Upper lobe of right lung (tissue), 1 donor: ENCODE results near the gene HDAC9. TPM values are rescaled to one million over a fixed set of nuclear protein-coding genes. Genes with fewer than 3 reads are reported as not detected.

Experiments used
- ATAC-seq: fragments of 200-7000 bp; cut with Tn5 transposase; one replicate; pipeline ENCODE4 v1.9.1; 2020; ENCODE audit warnings: mild to moderate bottlenecking, moderate library complexity
- DNase-seq: peaks from one replicate; pipeline ENCODE4 v3.0.0-alpha.2; 2020
- H3K27ac ChIP-seq: fragments of 200-600 bp; one replicate; pipeline ENCODE4 v1.8.0; 2022
- H3K27me3 ChIP-seq: fragments of 200-600 bp; one replicate; pipeline ENCODE4 v1.8.0; 2022; ENCODE audit warnings: mild to moderate bottlenecking
- H3K36me3 ChIP-seq: fragments of 200-600 bp; one replicate; pipeline ENCODE4 v1.8.0; 2022
- H3K4me1 ChIP-seq: fragments of 200-600 bp; one replicate; pipeline ENCODE4 v1.8.0; 2022
- H3K4me3 ChIP-seq: fragments of 200-600 bp; one replicate; pipeline ENCODE4 v1.8.0; 2022; ENCODE audit warnings: mild to moderate bottlenecking
- H3K9me3 ChIP-seq: fragments of 200-600 bp; one replicate; pipeline ENCODE4 v1.8.0; 2022
- intact Hi-C: fragments of 100-400 bp; cut with DNase I; formaldehyde crosslinking; loops from one replicate; pipeline ENCODE4 v1.11.0; 2022
- total RNA-seq: library from RNA; stranded (reverse); fragmentation: NEBNext Ultra II Directional; extraction: Animal tissue kit (Norgen Biotek cat#: 25700); gene quantifications from one replicate; pipeline ENCODE4 v1.2.1, GENCODE V29; 2021
- TF ChIP-seq, protein P1 (sequence below): fragments of 200-600 bp; IDR thresholded peaks from one replicate; pipeline ENCODE4 v1.8.0; 2022; ENCODE audit warnings: antibody characterized with exemption
- donor health status: DM: no; HTN: yes; CAD: no; lungs with severe emphysema.

HDAC9 gene
- total RNA-seq, 1 donor from 2014 or later, result 52.4 TPM

GRCh38 chr7:18936265-18936664, 440.7 kb downstream of the HDAC9 start:
- intact Hi-C loops, result no loop called here
- Histone ChIP-seq H3K4me3 (no peak overlapping the region), H3K27ac (no peak overlapping the region), H3K9me3 (no peaks in the 10 kb centered on the region), H3K36me3 (no peaks in the 10 kb centered on the region), H3K27me3 (no peaks in the 10 kb centered on the region), H3K4me1 (no peaks in the 10 kb centered on the region)
- TF ChIP-seq, protein P1, sequence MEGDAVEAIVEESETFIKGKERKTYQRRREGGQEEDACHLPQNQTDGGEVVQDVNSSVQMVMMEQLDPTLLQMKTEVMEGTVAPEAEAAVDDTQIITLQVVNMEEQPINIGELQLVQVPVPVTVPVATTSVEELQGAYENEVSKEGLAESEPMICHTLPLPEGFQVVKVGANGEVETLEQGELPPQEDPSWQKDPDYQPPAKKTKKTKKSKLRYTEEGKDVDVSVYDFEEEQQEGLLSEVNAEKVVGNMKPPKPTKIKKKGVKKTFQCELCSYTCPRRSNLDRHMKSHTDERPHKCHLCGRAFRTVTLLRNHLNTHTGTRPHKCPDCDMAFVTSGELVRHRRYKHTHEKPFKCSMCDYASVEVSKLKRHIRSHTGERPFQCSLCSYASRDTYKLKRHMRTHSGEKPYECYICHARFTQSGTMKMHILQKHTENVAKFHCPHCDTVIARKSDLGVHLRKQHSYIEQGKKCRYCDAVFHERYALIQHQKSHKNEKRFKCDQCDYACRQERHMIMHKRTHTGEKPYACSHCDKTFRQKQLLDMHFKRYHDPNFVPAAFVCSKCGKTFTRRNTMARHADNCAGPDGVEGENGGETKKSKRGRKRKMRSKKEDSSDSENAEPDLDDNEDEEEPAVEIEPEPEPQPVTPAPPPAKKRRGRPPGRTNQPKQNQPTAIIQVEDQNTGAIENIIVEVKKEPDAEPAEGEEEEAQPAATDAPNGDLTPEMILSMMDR, result no peak
- DNase-seq (no peak), ATAC-seq (no peak)

DNA sequence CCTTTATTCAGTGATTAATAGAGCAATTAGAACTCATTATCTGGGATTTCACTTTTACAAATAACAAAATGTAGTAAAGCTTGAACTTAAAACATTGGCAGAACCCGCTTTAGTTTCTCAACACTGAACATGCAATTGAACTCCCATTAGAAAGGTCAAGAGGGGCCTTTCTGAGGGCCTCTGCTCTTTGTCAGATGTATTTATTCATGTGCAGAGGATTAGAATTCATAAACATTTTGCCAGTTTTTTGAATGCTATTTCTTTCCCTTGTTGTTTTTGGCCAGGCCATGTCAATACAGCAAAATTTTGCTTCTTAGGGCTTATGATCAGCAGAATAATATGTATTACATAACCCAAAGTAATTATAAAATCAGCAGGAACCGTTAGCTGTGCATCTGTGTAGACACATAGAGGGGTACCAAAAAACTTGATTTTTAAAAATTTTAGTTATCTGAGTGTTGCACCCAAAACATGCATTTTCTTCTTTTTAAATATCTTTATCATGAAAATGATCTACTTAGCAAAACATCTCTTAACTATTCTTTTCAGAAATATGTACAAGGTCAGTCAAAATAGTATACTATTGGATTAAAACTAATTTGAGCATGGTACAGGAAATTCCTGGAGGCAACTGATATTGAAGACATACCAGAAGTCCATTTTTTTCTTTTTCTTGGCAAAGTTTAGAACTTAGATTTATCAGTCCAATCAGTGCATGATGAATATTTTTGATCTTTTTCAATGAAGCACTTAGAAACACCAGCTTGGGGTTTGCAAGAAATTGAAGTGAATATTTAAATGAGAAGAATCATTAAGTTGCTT, 444.4 kb downstream of the HDAC9 start:
- no peak for ATAC-seq
- Histone ChIP-seq H3K27ac (no peak overlapping the region), H3K4me3 (no peak overlapping the region), H3K4me1 (no peaks in the 10 kb centered on the region), H3K36me3 (no peaks in the 10 kb centered on the region), H3K9me3 (no peaks in the 10 kb centered on the region), H3K27me3 (no peaks in the 10 kb centered on the region)
- TF ChIP-seq, protein P1, result no peak
- no peak for DNase-seq
- intact Hi-C loops, result no loop called here

DNA sequence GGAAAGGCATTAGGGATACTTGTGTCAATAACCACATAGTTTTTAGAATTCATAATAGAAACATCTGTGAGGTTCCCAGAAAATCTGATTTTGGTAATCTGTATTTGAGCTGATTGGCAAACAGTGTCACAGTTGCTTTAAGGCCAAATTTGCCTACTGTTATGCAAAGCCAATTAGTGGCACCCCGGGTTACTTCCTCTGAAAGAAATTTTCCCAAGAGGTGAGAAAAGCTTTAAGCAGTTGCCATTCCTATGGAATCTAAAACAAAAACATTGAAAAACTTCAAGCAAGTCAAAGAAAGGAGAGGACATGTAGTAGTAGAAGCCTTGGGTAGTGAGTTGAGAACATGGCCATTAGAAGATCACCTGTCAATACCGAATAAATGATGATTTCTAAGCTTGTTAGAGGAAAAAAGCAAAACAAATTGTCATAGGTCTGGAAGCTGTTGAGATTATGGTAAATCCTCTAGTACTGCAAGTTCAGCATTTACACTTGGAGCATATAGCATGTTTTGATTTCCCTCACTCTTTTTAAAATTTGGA, 445.1 kb downstream of the HDAC9 start:
- ATAC-seq (no peak), DNase-seq (no peak)
- H3K36me3 ChIP-seq, result no peaks in the 10 kb centered on the region
- H3K27ac ChIP-seq, result no peak overlapping the region
- H3K9me3 ChIP-seq, result no peaks in the 10 kb centered on the region
- intact Hi-C loops, result no loop called here
- H3K27me3 ChIP-seq, result no peaks in the 10 kb centered on the region
- TF ChIP-seq, protein P1, result no peak
- H3K4me1 ChIP-seq, result no peaks in the 10 kb centered on the region
- no peak overlapping the region for H3K4me3 ChIP-seq

GRCh38 chr7:18941207-18941606, 445.7 kb downstream of the HDAC9 start:
- TF ChIP-seq, protein P1, result no peak
- H3K27ac ChIP-seq, result no peak overlapping the region
- ATAC-seq (no peak), DNase-seq (no peak)
- intact Hi-C loops, result no loop called here
- no peaks in the 10 kb centered on the region for H3K36me3 ChIP-seq
- H3K4me1 ChIP-seq, result no peaks in the 10 kb centered on the region
- H3K27me3 ChIP-seq, result no peaks in the 10 kb centered on the region
- no peak overlapping the region for H3K4me3 ChIP-seq
- H3K9me3 ChIP-seq, result no peaks in the 10 kb centered on the region

DNA sequence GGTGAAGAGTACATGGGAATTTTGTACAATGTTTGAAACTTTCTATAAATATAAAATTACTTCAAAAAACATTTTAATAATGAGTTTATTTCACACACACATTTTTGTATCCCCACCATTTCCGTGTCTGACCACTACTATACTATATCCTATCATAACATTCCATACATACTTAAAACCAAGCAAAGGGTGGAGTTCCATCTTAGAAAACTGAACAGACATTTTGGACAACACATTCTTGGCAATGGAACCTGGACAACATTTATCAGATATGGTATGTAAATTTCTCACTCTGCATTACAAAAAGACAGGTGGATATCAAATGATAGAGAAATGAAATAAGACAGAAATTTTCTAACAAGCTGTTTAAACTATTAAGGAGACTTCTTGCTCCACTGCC, 453.0 kb downstream of the HDAC9 start:
- no peak for DNase-seq
- H3K9me3 ChIP-seq, result no peaks in the 10 kb centered on the region
- no peak overlapping the region for H3K27ac ChIP-seq
- no peak for ATAC-seq
- TF ChIP-seq, protein P1, result no peak
- H3K4me3 ChIP-seq, result no peak overlapping the region
- intact Hi-C loops, result no loop called here
- no peaks in the 10 kb centered on the region for H3K36me3 ChIP-seq
- H3K27me3 ChIP-seq, result no peaks in the 10 kb centered on the region
- H3K4me1 ChIP-seq, result no peaks in the 10 kb centered on the region
